Placental epithelial cell (primary cell): Measurements from ENCODE around the gene FRRS1. TPM values are rescaled to one million over a fixed set of nuclear protein-coding genes. Genes with fewer than 3 reads are reported as not detected.

Experiments
- small RNA-seq: library from RNA; depleted of rRNA; stranded (forward); fragments of <200 nt; gene quantifications from one replicate; pipeline ENCODE3, GENCODE V24; 2012
- total RNA-seq: library from RNA; depleted of rRNA; stranded (reverse); fragments of >200 nt; gene quantifications from 2 replicates; pipeline ENCODE4 v1.2.3, GENCODE V29; 2012

FRRS1 gene, protein sequence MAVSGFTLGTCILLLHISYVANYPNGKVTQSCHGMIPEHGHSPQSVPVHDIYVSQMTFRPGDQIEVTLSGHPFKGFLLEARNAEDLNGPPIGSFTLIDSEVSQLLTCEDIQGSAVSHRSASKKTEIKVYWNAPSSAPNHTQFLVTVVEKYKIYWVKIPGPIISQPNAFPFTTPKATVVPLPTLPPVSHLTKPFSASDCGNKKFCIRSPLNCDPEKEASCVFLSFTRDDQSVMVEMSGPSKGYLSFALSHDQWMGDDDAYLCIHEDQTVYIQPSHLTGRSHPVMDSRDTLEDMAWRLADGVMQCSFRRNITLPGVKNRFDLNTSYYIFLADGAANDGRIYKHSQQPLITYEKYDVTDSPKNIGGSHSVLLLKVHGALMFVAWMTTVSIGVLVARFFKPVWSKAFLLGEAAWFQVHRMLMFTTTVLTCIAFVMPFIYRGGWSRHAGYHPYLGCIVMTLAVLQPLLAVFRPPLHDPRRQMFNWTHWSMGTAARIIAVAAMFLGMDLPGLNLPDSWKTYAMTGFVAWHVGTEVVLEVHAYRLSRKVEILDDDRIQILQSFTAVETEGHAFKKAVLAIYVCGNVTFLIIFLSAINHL
- 8.2 and 10.1 TPM in 2 replicates for total RNA-seq

DNA sequence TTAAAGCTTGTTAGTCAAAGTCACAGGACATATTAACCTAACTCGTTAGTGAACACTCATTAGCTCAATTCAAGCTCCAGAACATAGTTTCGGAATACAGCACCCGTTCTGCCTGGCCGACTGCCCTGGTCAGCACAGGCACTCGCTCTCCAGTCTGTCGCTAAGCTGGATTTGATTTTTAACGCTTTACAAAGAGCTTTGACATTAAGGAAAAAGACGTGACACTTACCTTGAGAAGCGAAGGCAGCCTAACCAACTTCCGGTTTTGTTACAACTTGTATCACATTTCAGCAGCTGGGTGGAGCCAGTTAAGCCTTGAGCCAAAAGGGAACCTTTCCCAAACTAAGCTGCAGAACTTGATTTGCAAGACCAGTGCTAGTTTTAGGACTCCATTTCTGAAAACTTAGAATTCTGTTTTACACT, at the start of gene FRRS1:
FRRS1 (minus strand) TSS at position 258 of the 423 bp plus-strand sequence. CDS start 17,867 bp downstream, outside the sequence.

Small RNA genes within 50 kb of the gene (small RNA-seq; reads per million reads assigned to genes)
- gene RF00019 (not detected), gene RNU4-75P (0.14 reads per million)

Other genes with a start within 250 kb of the FRRS1 start
- gene PALMD, start 120.5 kb downstream of the FRRS1 start, total RNA-seq = not detected in 2 replicates
- 10.2 and 14.4 TPM in 2 replicates for gene AGL, start 83.7 kb upstream of the FRRS1 start, total RNA-seq
- 28.3 and 41.5 TPM in 2 replicates for gene SLC35A3, start 203.4 kb upstream of the FRRS1 start, total RNA-seq